ENCODE data around the gene DAPK2.

- TF ChIP-seq, protein P1, sequence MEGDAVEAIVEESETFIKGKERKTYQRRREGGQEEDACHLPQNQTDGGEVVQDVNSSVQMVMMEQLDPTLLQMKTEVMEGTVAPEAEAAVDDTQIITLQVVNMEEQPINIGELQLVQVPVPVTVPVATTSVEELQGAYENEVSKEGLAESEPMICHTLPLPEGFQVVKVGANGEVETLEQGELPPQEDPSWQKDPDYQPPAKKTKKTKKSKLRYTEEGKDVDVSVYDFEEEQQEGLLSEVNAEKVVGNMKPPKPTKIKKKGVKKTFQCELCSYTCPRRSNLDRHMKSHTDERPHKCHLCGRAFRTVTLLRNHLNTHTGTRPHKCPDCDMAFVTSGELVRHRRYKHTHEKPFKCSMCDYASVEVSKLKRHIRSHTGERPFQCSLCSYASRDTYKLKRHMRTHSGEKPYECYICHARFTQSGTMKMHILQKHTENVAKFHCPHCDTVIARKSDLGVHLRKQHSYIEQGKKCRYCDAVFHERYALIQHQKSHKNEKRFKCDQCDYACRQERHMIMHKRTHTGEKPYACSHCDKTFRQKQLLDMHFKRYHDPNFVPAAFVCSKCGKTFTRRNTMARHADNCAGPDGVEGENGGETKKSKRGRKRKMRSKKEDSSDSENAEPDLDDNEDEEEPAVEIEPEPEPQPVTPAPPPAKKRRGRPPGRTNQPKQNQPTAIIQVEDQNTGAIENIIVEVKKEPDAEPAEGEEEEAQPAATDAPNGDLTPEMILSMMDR (IDR thresholded peaks at IDR 0.05; ENCODE audit: insufficient read depth, low read length), result no peak
- TF ChIP-seq GABPA (IDR thresholded peaks at IDR 0.05; ENCODE audit: low read depth) (no peak), POLR2AphosphoS5 (IDR thresholded peaks at IDR 0.05; ENCODE audit: low read depth) (no peak), SPI1 (IDR thresholded peaks at IDR 0.05; ENCODE audit: borderline replicate concordance, low read depth) (no peak)
- TF ChIP-seq, protein P2, sequence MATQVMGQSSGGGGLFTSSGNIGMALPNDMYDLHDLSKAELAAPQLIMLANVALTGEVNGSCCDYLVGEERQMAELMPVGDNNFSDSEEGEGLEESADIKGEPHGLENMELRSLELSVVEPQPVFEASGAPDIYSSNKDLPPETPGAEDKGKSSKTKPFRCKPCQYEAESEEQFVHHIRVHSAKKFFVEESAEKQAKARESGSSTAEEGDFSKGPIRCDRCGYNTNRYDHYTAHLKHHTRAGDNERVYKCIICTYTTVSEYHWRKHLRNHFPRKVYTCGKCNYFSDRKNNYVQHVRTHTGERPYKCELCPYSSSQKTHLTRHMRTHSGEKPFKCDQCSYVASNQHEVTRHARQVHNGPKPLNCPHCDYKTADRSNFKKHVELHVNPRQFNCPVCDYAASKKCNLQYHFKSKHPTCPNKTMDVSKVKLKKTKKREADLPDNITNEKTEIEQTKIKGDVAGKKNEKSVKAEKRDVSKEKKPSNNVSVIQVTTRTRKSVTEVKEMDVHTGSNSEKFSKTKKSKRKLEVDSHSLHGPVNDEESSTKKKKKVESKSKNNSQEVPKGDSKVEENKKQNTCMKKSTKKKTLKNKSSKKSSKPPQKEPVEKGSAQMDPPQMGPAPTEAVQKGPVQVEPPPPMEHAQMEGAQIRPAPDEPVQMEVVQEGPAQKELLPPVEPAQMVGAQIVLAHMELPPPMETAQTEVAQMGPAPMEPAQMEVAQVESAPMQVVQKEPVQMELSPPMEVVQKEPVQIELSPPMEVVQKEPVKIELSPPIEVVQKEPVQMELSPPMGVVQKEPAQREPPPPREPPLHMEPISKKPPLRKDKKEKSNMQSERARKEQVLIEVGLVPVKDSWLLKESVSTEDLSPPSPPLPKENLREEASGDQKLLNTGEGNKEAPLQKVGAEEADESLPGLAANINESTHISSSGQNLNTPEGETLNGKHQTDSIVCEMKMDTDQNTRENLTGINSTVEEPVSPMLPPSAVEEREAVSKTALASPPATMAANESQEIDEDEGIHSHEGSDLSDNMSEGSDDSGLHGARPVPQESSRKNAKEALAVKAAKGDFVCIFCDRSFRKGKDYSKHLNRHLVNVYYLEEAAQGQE (IDR thresholded peaks at IDR 0.05; ENCODE audit: insufficient replicate concordance, low read depth), result no peak
Measured at GRCh38 chr15:63894662-63894949, 151.7 kb downstream of the DAPK2 start.

Data from HL-60 (cell line).